Measurements from ENCODE around the gene IL36A.

IL36A gene

GRCh38 chr2:113011108-113011507 is 5.8 kb downstream of the IL36A start:
- no peak for TF ChIP-seq CTCF (IDR thresholded peaks at IDR 0.05; ENCODE audit: borderline replicate concordance, control extremely low read depth, extremely low read depth, insufficient read depth, missing control alignments)
- in situ Hi-C loops (cut with MboI; ENCODE audit: low sequenced_read_pairs, unreplicated experiment), result no loop called here
- DNase-seq (ENCODE audit: low spot score), result no peak

- no peak for TF ChIP-seq CTCF (IDR thresholded peaks at IDR 0.05; ENCODE audit: borderline replicate concordance, control extremely low read depth, extremely low read depth, insufficient read depth, missing control alignments)
- DNase-seq (ENCODE audit: low spot score), result no peak
- in situ Hi-C loops (cut with MboI; ENCODE audit: low sequenced_read_pairs, unreplicated experiment), result no loop called here
Observed at GRCh38 chr2:113012436-113013335, 7.4 kb downstream of the IL36A start.

- in situ Hi-C loops (cut with MboI; ENCODE audit: low sequenced_read_pairs, unreplicated experiment), result no loop called here
- no peak for TF ChIP-seq CTCF (IDR thresholded peaks at IDR 0.05; ENCODE audit: borderline replicate concordance, control extremely low read depth, extremely low read depth, insufficient read depth, missing control alignments)
- DNase-seq (ENCODE audit: low spot score), result no peak
Observed at GRCh38 chr2:113013336-113013661, 8.0 kb downstream of the IL36A start.

- no peak for TF ChIP-seq CTCF (IDR thresholded peaks at IDR 0.05; ENCODE audit: borderline replicate concordance, control extremely low read depth, extremely low read depth, insufficient read depth, missing control alignments)
- in situ Hi-C loops (cut with MboI; ENCODE audit: low sequenced_read_pairs, unreplicated experiment), result no loop called here
- no peak for DNase-seq (ENCODE audit: low spot score)
Observed at GRCh38 chr2:113014067-113014466, 8.8 kb downstream of the IL36A start.

GRCh38 chr2:113015042-113015441 is 9.8 kb downstream of the IL36A start:
- in situ Hi-C loops (cut with MboI; ENCODE audit: low sequenced_read_pairs, unreplicated experiment), result no loop called here
- no peak for TF ChIP-seq CTCF (IDR thresholded peaks at IDR 0.05; ENCODE audit: borderline replicate concordance, control extremely low read depth, extremely low read depth, insufficient read depth, missing control alignments)
- DNase-seq (ENCODE audit: low spot score), result no peak

GRCh38 chr2:113015655-113016054 is 10.4 kb downstream of the IL36A start:
- DNase-seq (ENCODE audit: low spot score), result no peak
- TF ChIP-seq CTCF (IDR thresholded peaks at IDR 0.05; ENCODE audit: borderline replicate concordance, control extremely low read depth, extremely low read depth, insufficient read depth, missing control alignments), result no peak
- in situ Hi-C loops (cut with MboI; ENCODE audit: low sequenced_read_pairs, unreplicated experiment), result no loop called here
